GM21528 (cell line): ENCODE measurements around the gene LIPT2.

Experiments
- ATAC-seq: cut with Tn5 transposase; IDR thresholded peaks from one replicate; pipeline ENCODE4 v1.9.1; 2021; ENCODE audit warnings: mild to moderate bottlenecking, moderate library complexity; ENCODE audit not compliant: unreplicated experiment, low FRiP score

LIPT2 gene

GRCh38 chr11:74466916-74467885, 26.3 kb downstream of the LIPT2 start, which contains the start of gene KCNE3:
KCNE3 (minus strand) TSS chr11:74467549; CDS start chr11:74457563, 9,986 bp downstream.
- no peak for ATAC-seq

GRCh38 chr11:74465291-74465708, 28.2 kb downstream of the LIPT2 start:
- no peak for ATAC-seq

- no peak for ATAC-seq
These were observed 28.8 kb downstream of the LIPT2 start for GRCh38 chr11:74464746-74465145.

GRCh38 chr11:74463216-74463615, 30.3 kb downstream of the LIPT2 start:
- ATAC-seq = no peak

- no peak for ATAC-seq
These were observed 30.9 kb downstream of the LIPT2 start for GRCh38 chr11:74462631-74463030.

GRCh38 chr11:74462009-74462408, 31.5 kb downstream of the LIPT2 start:
- no peak for ATAC-seq

GRCh38 chr11:74460481-74461154, 32.9 kb downstream of the LIPT2 start:
- ATAC-seq = no peak

GRCh38 chr11:74460065-74460464, 33.5 kb downstream of the LIPT2 start:
- ATAC-seq = no peak

- ATAC-seq = no peak
These were observed 33.9 kb downstream of the LIPT2 start for GRCh38 chr11:74459584-74459983.

- no peak for ATAC-seq
These were observed 36.2 kb downstream of the LIPT2 start for GRCh38 chr11:74457356-74457755.

GRCh38 chr11:74453373-74453975, 40.0 kb downstream of the LIPT2 start:
- ATAC-seq = no peak

GRCh38 chr11:74452366-74452765, 41.2 kb downstream of the LIPT2 start:
- ATAC-seq = no peak

- no peak for ATAC-seq
These were observed 43.2 kb downstream of the LIPT2 start for GRCh38 chr11:74450318-74450717.

GRCh38 chr11:74449369-74449931, 44.1 kb downstream of the LIPT2 start:
- ATAC-seq = no peak

GRCh38 chr11:74447720-74448119, 45.8 kb downstream of the LIPT2 start:
- ATAC-seq = no peak

GRCh38 chr11:74446532-74446938, 47.0 kb downstream of the LIPT2 start:
- no peak for ATAC-seq

GRCh38 chr11:74444173-74444826, 49.2 kb downstream of the LIPT2 start:
- no peak for ATAC-seq

GRCh38 chr11:74443071-74443864, 50.3 kb downstream of the LIPT2 start:
- no peak for ATAC-seq

GRCh38 chr11:74442636-74443035, 50.9 kb downstream of the LIPT2 start:
- no peak for ATAC-seq
